ENCODE results near the gene NUP133.

NUP133 gene

DNA sequence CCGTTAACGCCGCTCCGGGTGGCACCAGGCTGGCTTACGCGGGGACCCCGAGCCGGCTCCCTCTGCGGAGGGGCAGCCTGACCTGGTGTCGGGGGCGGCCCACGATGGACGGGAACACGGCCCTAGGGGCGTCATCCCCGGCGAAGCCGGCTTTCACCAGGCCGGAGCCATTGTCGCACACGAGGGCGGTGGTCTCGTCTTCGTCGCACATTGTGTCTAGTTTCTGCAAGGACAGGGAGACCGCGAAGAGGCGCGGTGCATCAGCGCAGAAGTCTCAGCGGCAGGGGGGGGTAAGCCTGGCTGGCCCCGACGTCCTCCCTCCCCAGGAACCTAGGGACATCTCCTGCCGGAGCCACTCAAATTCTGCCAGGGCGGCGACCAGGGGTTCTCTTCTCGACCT lies 75.2 kb downstream of the NUP133 start:
- TF ChIP-seq, protein P1, sequence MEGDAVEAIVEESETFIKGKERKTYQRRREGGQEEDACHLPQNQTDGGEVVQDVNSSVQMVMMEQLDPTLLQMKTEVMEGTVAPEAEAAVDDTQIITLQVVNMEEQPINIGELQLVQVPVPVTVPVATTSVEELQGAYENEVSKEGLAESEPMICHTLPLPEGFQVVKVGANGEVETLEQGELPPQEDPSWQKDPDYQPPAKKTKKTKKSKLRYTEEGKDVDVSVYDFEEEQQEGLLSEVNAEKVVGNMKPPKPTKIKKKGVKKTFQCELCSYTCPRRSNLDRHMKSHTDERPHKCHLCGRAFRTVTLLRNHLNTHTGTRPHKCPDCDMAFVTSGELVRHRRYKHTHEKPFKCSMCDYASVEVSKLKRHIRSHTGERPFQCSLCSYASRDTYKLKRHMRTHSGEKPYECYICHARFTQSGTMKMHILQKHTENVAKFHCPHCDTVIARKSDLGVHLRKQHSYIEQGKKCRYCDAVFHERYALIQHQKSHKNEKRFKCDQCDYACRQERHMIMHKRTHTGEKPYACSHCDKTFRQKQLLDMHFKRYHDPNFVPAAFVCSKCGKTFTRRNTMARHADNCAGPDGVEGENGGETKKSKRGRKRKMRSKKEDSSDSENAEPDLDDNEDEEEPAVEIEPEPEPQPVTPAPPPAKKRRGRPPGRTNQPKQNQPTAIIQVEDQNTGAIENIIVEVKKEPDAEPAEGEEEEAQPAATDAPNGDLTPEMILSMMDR (IDR thresholded peaks at IDR 0.05; ENCODE audit: low read depth, low read length): no peak
- DNase-seq (ENCODE audit: low read depth in 2 of 2): no peak
- H3K4me3 ChIP-seq (replicated peaks in 1 of 2; ENCODE audit: low read depth in 2 of 2, low read length in 2 of 2): no peak overlapping the region

DNA sequence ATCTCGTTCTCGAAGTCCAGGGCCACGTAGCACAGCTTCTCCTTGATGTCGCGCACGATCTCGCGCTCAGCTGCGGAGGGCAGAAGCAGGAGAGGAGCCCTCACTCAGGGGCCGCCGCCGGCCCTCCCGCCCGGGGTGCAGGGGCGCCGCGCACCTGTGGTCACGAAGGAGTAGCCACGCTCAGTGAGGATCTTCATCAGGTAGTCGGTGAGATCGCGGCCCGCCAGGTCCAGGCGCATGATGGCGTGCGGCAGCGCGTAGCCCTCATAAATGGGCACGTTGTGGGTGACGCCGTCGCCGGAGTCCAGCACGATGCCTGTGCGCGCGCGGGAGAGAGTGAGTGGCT lies 76.1 kb downstream of the NUP133 start:
- H3K4me3 ChIP-seq (replicated peaks in 1 of 2; ENCODE audit: low read depth in 2 of 2, low read length in 2 of 2): no peak overlapping the region
- no peak for DNase-seq (ENCODE audit: low read depth in 2 of 2)
- TF ChIP-seq, protein P1 (IDR thresholded peaks at IDR 0.05; ENCODE audit: low read depth, low read length): no peak

DNA sequence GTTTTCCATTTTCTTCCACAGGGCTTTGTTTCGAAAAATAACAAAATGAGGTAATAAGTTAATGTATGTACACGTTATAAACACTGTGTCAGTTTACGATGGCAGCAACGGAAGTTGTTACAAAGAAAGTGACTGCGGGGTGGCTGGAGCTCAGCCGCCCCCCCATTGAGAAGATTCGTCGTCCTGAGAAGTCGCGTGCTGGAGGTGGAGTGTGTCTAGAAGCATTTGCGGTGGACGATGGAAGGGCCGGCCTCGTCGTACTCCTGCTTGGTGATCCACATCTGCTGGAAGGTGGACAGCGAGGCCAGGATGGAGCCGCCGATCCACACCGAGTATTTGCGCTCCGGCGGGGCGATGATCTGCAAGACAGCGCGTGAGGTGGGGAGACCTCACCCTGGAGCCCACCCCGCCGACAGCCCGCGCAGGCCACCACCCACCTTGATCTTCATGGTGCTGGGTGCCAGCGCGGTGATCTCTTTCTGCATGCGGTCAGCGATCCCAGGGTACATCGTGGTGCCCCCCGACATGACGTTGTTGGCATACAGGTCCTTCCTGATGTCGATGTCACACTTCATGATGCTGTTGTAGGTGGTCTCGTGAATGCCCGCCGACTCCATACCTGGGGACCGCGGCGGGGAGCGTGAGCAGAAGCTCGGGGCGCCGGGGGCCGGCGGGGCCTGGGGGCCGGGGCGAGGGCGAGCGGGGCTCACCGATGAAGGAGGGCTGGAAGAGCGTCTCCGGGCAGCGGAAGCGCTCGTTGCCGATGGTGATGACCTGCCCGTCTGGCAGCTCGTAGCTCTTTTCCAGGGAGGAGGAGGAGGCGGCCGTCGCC lies 76.6 kb downstream of the NUP133 start:
- no peak overlapping the region for H3K4me3 ChIP-seq (replicated peaks in 1 of 2; ENCODE audit: low read depth in 2 of 2, low read length in 2 of 2)
- TF ChIP-seq, protein P1 (IDR thresholded peaks at IDR 0.05; ENCODE audit: low read depth, low read length): no peak
- no peak for DNase-seq (ENCODE audit: low read depth in 2 of 2)

DNA sequence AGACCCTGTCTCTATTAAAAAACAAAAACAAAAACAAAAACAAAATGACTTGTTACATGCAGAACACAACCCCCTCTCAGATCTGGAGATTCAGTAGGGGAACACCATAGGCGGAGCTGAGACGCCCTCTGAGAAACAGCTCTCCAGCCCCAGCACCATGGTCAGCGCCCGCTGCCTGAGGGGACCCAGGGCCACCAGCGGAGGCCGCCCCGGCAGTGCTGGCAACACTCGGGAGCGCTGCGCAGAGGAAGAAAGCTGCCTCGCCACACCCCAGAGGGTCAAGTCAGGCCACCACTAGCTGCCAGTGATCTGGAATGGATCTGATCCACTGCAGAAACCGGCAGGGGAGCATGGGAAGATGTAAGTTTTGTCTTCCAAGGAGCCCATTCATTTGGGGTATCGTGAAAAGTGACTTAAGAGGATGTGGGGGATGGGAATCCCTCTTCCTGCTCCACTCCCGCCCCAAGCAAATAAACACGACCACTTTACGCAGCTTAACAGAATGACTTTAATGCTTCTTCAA lies 77.3 kb downstream of the NUP133 start:
- TF ChIP-seq, protein P1 (IDR thresholded peaks at IDR 0.05; ENCODE audit: low read depth, low read length): no peak
- H3K4me3 ChIP-seq (replicated peaks in 1 of 2; ENCODE audit: low read depth in 2 of 2, low read length in 2 of 2): no peak overlapping the region
- peak; percentile 44 to 59 for DNase-seq (ENCODE audit: low read depth in 2 of 2)

DNA sequence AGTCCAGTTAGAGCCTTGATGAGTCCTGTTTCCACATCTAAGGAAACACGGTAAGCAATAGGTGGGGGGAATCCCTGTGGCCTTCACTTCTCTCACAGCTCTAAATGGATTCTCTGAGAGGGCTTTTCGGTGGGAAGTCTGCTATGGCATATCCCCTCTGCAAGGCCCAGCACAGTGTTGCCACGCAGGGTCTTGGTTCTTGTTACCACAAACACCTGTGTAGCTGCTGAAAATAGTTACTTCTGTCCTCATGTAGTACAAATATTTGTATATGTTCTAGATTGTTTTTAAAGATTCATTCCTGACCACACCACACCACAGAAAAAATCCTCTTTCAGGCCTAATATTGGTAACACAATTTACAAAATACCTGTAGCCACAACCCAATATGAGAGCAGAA lies 79.9 kb downstream of the NUP133 start:
- TF ChIP-seq, protein P1 (IDR thresholded peaks at IDR 0.05; ENCODE audit: low read depth, low read length): no peak
- H3K4me3 ChIP-seq (replicated peaks in 1 of 2; ENCODE audit: low read depth in 2 of 2, low read length in 2 of 2): no peak overlapping the region
- no peak for DNase-seq (ENCODE audit: low read depth in 2 of 2)

DNA sequence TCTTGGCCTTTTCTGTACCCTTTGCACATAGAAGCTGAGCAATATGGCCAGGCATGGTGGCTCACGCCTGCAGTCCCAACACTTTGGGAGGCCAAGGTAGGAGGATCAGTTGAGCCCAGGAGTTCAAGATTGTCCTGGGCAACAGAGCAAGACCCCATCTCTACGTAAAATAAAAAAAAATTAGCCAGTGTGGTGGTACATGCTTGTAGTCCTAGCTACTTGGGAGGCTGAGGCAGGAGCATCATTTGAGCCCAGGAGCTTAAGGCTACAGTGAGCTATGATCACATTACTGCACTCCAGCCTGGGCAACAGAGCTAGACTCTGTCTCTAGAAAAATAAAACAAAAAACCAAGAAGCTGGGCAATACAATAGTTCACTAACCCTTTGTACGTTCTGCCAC lies 80.6 kb downstream of the NUP133 start:
- DNase-seq (ENCODE audit: low read depth in 2 of 2): no peak
- H3K4me3 ChIP-seq (replicated peaks in 1 of 2; ENCODE audit: low read depth in 2 of 2, low read length in 2 of 2): no peak overlapping the region
- TF ChIP-seq, protein P1 (IDR thresholded peaks at IDR 0.05; ENCODE audit: low read depth, low read length): no peak
